HepG2 (cell line): ENCODE measurements around the gene HNF1B. TPM values are rescaled to one million over a fixed set of nuclear protein-coding genes. Genes with fewer than 3 reads are reported as not detected.

Experiments
- KAT7 ChIP-seq: IDR thresholded peaks from 2 replicates; pipeline ENCODE4 v1.6.1; 2018; ENCODE audit warnings: borderline replicate concordance, missing compliant biosample characterization
- KLF12 ChIP-seq: sonication (generic); formaldehyde crosslinking; IDR thresholded peaks from 2 replicates; pipeline ENCODE4 v1.4.0; 2020; ENCODE audit warnings: missing genetic modification reagents, borderline replicate concordance
- RARA ChIP-seq: IDR thresholded peaks from 2 replicates; pipeline ENCODE4 v1.6.1; 2016; ENCODE audit warnings: missing genetic modification reagents, missing compliant biosample characterization
- XRCC5 ChIP-seq: fragments of 200-400 bp; formaldehyde crosslinking; optimal IDR thresholded peaks from 2 replicates; pipeline ENCODE3; 2017; ENCODE audit warnings: mild to moderate bottlenecking, low read length
- ZFP62 ChIP-seq: sonication (generic); formaldehyde crosslinking; IDR thresholded peaks from 2 replicates; pipeline ENCODE4 v1.4.0; 2020; ENCODE audit warnings: missing genetic modification reagents
- ZMYM4 ChIP-seq: sonication (generic); formaldehyde crosslinking; IDR thresholded peaks from 2 replicates; pipeline ENCODE4 v1.8.1; 2023; ENCODE audit warnings: mild to moderate bottlenecking, missing genetic modification reagents
- ZNF543 ChIP-seq: sonication (generic); formaldehyde crosslinking; IDR thresholded peaks from 2 replicates; pipeline ENCODE4 v1.4.0; 2020; ENCODE audit warnings: mild to moderate bottlenecking, missing genetic modification reagents
- ZNF598 ChIP-seq: sonication (generic); formaldehyde crosslinking; IDR thresholded peaks from 2 replicates; pipeline ENCODE4 v1.5.1; 2020; ENCODE audit warnings: mild to moderate bottlenecking, missing genetic modification reagents, borderline replicate concordance
- ZNF850 ChIP-seq: sonication (generic); formaldehyde crosslinking; conservative IDR thresholded peaks from 2 replicates; pipeline ENCODE4 v1.9.0; 2021; ENCODE audit warnings: mild to moderate bottlenecking, missing genetic modification reagents
- polyA plus RNA-seq, 8 experiments: library from polyadenylated mRNA; depleted of rRNA in 3 of 8; stranded (reverse) in 7 of 8; unstranded in 1 of 8; fragments of >200 nt; fragmentation: Illumina TruSeq in 4 of 8; extraction: Trizol in 4 of 8; gene quantifications; 2 replicates each; pipeline versions ENCODE4 v1.2.1 to v1.2.3, GENCODE V29; 2011 to 2016; ENCODE audit warnings: low read depth in 4 of 8, missing spikeins in 1 of 8, mixed read lengths in 1 of 8; ENCODE audit not compliant: insufficient read depth in 1 of 8
- total RNA-seq, 5 experiments: library from RNA; depleted of rRNA; stranded (reverse); fragments of >200 nt; fragmentation: Illumina TruSeq; extraction: Trizol; gene quantifications; 2 replicates each; pipeline ENCODE4 v1.2.3, GENCODE V29; 2016; ENCODE audit warnings: low read depth in 1 of 5
- TF ChIP-seq, protein P1 (sequence below): sonication (generic); formaldehyde crosslinking; IDR thresholded peaks from 2 replicates; pipeline ENCODE4 v1.9.0; 2021; ENCODE audit warnings: missing genetic modification reagents, borderline replicate concordance
- TF ChIP-seq, protein P2 (sequence below): IDR thresholded peaks from 2 replicates; pipeline ENCODE4 v1.6.1; 2016; ENCODE audit warnings: missing genetic modification reagents, missing compliant biosample characterization
- TF ChIP-seq, protein P3 (sequence below): sonication (generic); formaldehyde crosslinking; IDR thresholded peaks from one replicate; pipeline ENCODE4 v1.5.1; 2020; ENCODE audit warnings: mild to moderate bottlenecking, missing genetic modification reagents; ENCODE audit errors: not compliant biosample characterization
- TF ChIP-seq, protein P4 (sequence below): sonication (generic); formaldehyde crosslinking; IDR thresholded peaks from 2 replicates; pipeline ENCODE4 v1.4.0; 2020; ENCODE audit warnings: mild to moderate bottlenecking, missing genetic modification reagents

The HNF1B gene
- total and polyA plus RNA-seq, 2 of the 13 experiments (the other 11 are each of a cell fraction or from before 2014, with no cell fraction given) = 1.9 to 5.3 TPM

DNA sequence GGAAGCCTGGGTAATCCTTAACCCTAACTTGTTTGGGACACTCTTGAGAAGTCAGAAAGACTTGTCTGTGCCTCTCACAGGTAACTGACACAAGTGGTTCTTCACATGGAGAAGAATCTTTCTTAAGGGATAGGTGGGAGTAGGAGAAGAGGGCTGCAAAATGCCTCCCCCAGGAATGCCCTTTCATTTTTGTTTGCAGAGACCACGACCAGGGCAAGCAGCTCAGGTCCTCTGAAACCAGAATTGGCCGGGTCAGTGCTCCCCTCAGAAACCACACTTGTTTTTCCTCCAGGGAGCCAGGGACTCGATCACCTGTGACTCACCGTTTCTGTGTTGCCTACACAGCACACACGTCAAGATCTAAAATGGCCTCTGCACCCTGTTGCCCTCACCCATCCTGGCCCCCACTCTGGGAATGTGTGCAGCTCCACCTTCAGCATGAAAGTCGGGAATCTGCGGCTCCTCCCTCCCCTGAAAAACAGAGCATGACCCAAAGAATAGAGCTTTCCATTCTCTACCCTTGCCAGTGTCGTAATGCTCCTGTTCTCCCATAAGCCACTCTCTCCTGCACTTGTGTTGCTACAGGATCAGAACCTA is 36.1 kb downstream of the HNF1B start (continued):
- peak; percentile 28; the same call in 1 of the 2 replicates for TF ChIP-seq ZNF543 (CRISPR knock-in tag)
- TF ChIP-seq, protein P1, sequence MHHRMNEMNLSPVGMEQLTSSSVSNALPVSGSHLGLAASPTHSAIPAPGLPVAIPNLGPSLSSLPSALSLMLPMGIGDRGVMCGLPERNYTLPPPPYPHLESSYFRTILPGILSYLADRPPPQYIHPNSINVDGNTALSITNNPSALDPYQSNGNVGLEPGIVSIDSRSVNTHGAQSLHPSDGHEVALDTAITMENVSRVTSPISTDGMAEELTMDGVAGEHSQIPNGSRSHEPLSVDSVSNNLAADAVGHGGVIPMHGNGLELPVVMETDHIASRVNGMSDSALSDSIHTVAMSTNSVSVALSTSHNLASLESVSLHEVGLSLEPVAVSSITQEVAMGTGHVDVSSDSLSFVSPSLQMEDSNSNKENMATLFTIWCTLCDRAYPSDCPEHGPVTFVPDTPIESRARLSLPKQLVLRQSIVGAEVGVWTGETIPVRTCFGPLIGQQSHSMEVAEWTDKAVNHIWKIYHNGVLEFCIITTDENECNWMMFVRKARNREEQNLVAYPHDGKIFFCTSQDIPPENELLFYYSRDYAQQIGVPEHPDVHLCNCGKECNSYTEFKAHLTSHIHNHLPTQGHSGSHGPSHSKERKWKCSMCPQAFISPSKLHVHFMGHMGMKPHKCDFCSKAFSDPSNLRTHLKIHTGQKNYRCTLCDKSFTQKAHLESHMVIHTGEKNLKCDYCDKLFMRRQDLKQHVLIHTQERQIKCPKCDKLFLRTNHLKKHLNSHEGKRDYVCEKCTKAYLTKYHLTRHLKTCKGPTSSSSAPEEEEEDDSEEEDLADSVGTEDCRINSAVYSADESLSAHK (CRISPR knock-in tag) = no peak
- TF ChIP-seq, protein P2, sequence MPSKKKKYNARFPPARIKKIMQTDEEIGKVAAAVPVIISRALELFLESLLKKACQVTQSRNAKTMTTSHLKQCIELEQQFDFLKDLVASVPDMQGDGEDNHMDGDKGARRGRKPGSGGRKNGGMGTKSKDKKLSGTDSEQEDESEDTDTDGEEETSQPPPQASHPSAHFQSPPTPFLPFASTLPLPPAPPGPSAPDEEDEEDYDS = peak; percentile 59; the same call in 1 of the 2 replicates
- TF ChIP-seq, protein P3, sequence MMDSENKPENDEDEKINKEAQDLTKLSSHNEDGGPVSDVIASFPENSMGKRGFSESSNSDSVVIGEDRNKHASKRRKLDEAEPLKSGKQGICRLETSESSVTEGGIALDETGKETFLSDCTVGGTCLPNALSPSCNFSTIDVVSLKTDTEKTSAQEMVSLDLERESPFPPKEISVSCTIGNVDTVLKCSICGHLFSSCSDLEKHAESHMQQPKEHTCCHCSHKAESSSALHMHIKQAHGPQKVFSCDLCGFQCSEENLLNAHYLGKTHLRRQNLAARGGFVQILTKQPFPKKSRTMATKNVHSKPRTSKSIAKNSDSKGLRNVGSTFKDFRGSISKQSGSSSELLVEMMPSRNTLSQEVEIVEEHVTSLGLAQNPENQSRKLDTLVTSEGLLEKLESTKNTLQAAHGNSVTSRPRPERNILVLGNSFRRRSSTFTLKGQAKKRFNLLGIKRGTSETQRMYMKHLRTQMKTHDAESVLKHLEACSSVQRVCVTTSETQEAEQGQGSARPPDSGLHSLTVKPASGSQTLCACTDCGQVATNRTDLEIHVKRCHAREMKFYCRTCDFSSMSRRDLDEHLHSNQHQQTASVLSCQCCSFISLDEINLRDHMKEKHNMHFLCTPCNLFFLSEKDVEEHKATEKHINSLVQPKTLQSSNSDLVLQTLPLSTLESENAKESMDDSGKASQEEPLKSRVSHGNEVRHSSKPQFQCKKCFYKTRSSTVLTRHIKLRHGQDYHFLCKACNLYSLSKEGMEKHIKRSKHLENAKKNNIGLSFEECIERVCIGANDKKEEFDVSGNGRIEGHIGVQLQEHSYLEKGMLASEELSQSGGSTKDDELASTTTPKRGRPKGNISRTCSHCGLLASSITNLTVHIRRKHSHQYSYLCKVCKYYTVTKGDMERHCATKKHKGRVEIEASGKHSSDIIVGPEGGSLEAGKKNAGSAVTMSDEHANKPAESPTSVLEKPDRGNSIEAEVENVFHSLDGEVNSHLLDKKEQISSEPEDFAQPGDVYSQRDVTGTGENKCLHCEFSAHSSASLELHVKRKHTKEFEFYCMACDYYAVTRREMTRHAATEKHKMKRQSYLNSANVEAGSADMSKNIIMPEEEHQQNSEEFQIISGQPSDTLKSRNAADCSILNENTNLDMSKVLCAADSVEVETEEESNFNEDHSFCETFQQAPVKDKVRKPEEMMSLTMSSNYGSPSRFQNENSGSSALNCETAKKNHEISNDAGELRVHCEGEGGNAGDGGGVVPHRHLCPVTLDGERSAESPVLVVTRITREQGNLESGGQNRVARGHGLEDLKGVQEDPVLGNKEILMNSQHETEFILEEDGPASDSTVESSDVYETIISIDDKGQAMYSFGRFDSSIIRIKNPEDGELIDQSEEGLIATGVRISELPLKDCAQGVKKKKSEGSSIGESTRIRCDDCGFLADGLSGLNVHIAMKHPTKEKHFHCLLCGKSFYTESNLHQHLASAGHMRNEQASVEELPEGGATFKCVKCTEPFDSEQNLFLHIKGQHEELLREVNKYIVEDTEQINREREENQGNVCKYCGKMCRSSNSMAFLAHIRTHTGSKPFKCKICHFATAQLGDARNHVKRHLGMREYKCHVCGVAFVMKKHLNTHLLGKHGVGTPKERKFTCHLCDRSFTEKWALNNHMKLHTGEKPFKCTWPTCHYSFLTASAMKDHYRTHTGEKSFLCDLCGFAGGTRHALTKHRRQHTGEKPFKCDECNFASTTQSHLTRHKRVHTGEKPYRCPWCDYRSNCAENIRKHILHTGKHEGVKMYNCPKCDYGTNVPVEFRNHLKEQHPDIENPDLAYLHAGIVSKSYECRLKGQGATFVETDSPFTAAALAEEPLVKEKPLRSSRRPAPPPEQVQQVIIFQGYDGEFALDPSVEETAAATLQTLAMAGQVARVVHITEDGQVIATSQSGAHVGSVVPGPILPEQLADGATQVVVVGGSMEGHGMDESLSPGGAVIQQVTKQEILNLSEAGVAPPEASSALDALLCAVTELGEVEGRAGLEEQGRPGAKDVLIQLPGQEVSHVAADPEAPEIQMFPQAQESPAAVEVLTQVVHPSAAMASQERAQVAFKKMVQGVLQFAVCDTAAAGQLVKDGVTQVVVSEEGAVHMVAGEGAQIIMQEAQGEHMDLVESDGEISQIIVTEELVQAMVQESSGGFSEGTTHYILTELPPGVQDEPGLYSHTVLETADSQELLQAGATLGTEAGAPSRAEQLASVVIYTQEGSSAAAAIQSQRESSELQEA (CRISPR knock-in tag) = no peak
- peak; percentile 73 for TF ChIP-seq RARA (CRISPR knock-in tag)
- TF ChIP-seq ZNF850 (CRISPR knock-in tag) = no peak
- TF ChIP-seq ZNF598 (CRISPR knock-in tag) = no peak
- TF ChIP-seq XRCC5 = peak; percentile 36
- TF ChIP-seq, protein P4, sequence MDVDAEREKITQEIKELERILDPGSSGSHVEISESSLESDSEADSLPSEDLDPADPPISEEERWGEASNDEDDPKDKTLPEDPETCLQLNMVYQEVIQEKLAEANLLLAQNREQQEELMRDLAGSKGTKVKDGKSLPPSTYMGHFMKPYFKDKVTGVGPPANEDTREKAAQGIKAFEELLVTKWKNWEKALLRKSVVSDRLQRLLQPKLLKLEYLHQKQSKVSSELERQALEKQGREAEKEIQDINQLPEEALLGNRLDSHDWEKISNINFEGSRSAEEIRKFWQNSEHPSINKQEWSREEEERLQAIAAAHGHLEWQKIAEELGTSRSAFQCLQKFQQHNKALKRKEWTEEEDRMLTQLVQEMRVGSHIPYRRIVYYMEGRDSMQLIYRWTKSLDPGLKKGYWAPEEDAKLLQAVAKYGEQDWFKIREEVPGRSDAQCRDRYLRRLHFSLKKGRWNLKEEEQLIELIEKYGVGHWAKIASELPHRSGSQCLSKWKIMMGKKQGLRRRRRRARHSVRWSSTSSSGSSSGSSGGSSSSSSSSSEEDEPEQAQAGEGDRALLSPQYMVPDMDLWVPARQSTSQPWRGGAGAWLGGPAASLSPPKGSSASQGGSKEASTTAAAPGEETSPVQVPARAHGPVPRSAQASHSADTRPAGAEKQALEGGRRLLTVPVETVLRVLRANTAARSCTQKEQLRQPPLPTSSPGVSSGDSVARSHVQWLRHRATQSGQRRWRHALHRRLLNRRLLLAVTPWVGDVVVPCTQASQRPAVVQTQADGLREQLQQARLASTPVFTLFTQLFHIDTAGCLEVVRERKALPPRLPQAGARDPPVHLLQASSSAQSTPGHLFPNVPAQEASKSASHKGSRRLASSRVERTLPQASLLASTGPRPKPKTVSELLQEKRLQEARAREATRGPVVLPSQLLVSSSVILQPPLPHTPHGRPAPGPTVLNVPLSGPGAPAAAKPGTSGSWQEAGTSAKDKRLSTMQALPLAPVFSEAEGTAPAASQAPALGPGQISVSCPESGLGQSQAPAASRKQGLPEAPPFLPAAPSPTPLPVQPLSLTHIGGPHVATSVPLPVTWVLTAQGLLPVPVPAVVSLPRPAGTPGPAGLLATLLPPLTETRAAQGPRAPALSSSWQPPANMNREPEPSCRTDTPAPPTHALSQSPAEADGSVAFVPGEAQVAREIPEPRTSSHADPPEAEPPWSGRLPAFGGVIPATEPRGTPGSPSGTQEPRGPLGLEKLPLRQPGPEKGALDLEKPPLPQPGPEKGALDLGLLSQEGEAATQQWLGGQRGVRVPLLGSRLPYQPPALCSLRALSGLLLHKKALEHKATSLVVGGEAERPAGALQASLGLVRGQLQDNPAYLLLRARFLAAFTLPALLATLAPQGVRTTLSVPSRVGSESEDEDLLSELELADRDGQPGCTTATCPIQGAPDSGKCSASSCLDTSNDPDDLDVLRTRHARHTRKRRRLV = no peak
- no peak for TF ChIP-seq ZFP62 (CRISPR knock-in tag)
- TF ChIP-seq KAT7 (CRISPR knock-in tag) = no peak
- TF ChIP-seq KLF12 (CRISPR knock-in tag) = no peak
- TF ChIP-seq ZMYM4 = peak; percentile 59
